A673 (cell line): ENCODE measurements around the gene FBXO17.

ENCODE experiments used
- EZH2 ChIP-seq: fragments of 200-600 bp; sonication (generic); IDR thresholded peaks from 2 replicates; pipeline ENCODE4 v1.6.1; 2017; ENCODE audit warnings: borderline replicate concordance, low read depth, mild to moderate bottlenecking, mixed read lengths, antibody characterized with exemption, low read length; ENCODE audit not compliant: poor library complexity, severe bottlenecking
- TF ChIP-seq, protein P1 (sequence below): fragments of 300-800, 200-600 bp; sonication (generic); conservative IDR thresholded peaks from 2 replicates; pipeline ENCODE4 v1.5.1; 2017; ENCODE audit warnings: low read depth, mild to moderate bottlenecking, antibody characterized with exemption, low read length, moderate library complexity, mixed read lengths

DNA sequence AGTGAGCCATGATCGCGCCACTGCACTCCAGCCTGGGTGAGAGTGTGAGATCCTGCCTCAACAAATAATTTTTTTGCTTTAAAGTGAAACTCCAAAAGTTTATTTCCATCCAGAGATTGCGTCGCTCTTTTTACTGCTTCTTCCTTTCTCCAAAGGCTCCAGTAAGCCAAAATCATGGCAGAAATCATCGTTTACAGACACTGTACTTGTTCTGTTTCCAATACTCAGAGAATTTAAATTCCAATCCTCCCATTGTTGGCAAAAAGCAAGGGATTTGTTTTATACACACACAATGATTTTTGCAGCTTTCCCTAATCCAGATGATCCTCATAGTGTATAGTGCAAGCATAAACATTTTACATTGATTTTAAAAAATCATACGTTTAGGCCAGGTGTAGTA lies 41.5 kb upstream of the FBXO17 start:
- no peak for TF ChIP-seq EZH2
- TF ChIP-seq, protein P1, sequence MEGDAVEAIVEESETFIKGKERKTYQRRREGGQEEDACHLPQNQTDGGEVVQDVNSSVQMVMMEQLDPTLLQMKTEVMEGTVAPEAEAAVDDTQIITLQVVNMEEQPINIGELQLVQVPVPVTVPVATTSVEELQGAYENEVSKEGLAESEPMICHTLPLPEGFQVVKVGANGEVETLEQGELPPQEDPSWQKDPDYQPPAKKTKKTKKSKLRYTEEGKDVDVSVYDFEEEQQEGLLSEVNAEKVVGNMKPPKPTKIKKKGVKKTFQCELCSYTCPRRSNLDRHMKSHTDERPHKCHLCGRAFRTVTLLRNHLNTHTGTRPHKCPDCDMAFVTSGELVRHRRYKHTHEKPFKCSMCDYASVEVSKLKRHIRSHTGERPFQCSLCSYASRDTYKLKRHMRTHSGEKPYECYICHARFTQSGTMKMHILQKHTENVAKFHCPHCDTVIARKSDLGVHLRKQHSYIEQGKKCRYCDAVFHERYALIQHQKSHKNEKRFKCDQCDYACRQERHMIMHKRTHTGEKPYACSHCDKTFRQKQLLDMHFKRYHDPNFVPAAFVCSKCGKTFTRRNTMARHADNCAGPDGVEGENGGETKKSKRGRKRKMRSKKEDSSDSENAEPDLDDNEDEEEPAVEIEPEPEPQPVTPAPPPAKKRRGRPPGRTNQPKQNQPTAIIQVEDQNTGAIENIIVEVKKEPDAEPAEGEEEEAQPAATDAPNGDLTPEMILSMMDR: no peak
